Fibroblast of lung (primary cell): ENCODE measurements around the gene TRRAP.

Experiments used
- CTCF ChIP-seq, 2 donors: IDR thresholded peaks in 1 of 2; conservative IDR thresholded peaks in 1 of 2; 1 replicate in 1 of 2; 2 replicates in 1 of 2; pipeline ENCODE4 v1.5.1; 2011 to 2012; ENCODE audit warnings: low read length in 2 of 2, control low read depth in 1 of 2, inconsistent platforms in 1 of 2, low read depth in 1 of 2, mild to moderate bottlenecking in 1 of 2
- EZH2 ChIP-seq: IDR thresholded peaks from 2 replicates; pipeline ENCODE4 v1.5.1; 2012; ENCODE audit warnings: low read length, control low read depth, mild to moderate bottlenecking; ENCODE audit errors: missing control alignments

DNA sequence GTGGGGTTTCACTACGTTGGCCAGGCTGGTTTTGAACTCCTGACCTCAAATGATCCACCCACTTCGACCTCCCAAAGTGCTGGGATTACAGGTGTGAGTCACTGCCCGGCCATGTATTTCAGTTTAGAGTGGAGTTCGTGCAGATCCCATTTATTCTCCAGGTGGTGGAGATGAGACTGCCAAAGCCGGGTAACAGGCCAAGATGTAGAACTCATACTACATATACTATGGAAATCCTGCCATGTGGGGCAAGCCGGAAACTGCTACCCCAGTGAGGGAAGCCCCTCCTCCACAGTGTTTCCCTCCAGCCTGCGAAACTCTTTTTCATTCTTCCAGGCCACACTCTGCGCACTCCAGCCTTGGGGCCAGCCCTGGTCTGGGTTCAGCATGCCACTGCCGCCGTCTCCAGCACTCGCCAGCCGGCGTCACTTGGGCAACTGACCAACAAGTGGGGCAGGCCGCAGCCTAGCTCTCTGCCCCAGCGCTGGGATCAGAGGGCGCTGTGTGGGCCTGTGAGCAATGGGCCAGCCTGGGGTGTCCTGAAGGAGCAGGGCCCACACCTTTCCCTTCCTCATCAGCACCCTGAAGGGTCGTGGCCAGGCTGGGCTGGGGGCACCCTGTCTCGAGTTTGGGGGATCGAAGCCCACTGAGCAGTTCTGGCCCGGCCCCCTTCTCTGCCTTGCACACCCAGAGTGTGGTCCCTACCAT lies 122.0 kb downstream of the TRRAP start:
- no peak for TF ChIP-seq CTCF (conservative IDR thresholded peaks at IDR 0.05 in 1 of 2, IDR thresholded peaks at IDR 0.05 in 1 of 2; ENCODE audit: low read depth in 1 of 2, low read length in 2 of 2)
- no peak for TF ChIP-seq EZH2
